GM23338 (cell line): ENCODE results near the gene LENEP. TPM values are rescaled to one million over a fixed set of nuclear protein-coding genes. Genes with fewer than 3 reads are reported as not detected.

Source experiments
- ATAC-seq: fragments of 200-7000 bp; cut with Tn5 transposase; 3 replicates; pipeline ENCODE4 v1.9.1; 2020
- DNase-seq: peaks from one replicate; pipeline ENCODE4 v3.0.0-alpha.2; 2015; ENCODE audit warnings: low spot score
- H2AFZ ChIP-seq: fragments of 200-600 bp; sonication (generic); 2 replicates; pipeline ENCODE4 v1.8.0; 2016; ENCODE audit warnings: antibody characterized with exemption, mild to moderate bottlenecking, moderate library complexity
- H3F3A ChIP-seq: fragments of 200-600 bp; sonication (generic); replicated peaks from 2 replicates; pipeline ENCODE4 v1.8.0; 2017; ENCODE audit warnings: antibody characterized with exemption, mixed run types, low read depth
- H3K27ac ChIP-seq: fragments of 200-600 bp; sonication (generic); 2 replicates; pipeline ENCODE4 v1.6.1; 2016; ENCODE audit warnings: low read depth
- H3K27me3 ChIP-seq: fragments of 200-600 bp; sonication (generic); 2 replicates; pipeline ENCODE4 v1.8.0; 2016; ENCODE audit warnings: mild to moderate bottlenecking, mixed run types, moderate library complexity; ENCODE audit not compliant: insufficient read depth
- H3K36me3 ChIP-seq: fragments of 200-600 bp; sonication (generic); 2 replicates; pipeline ENCODE4 v1.8.0; 2016; ENCODE audit warnings: mild to moderate bottlenecking; ENCODE audit not compliant: insufficient read depth
- H3K4me1 ChIP-seq: fragments of 200-600 bp; sonication (generic); 2 replicates; pipeline ENCODE4 v1.8.0; 2016; ENCODE audit warnings: mild to moderate bottlenecking, moderate library complexity; ENCODE audit not compliant: insufficient read depth
- H3K4me2 ChIP-seq: fragments of 200-600 bp; sonication (generic); 2 replicates; pipeline ENCODE4 v1.7.1; 2017; ENCODE audit warnings: mixed run types
- H3K4me3 ChIP-seq: fragments of 200-600 bp; sonication (generic); 2 replicates; pipeline ENCODE4 v1.6.1; 2016; ENCODE audit warnings: mixed run types
- H3K79me2 ChIP-seq: fragments of 200-600 bp; sonication (generic); replicated peaks from 2 replicates; pipeline ENCODE4 v1.8.0; 2017; ENCODE audit warnings: mild to moderate bottlenecking; ENCODE audit not compliant: insufficient read depth
- H3K9me2 ChIP-seq: fragments of 200-600 bp; sonication (generic); 2 replicates; pipeline ENCODE4 v1.8.0; 2017; ENCODE audit not compliant: insufficient read depth
- H4K20me1 ChIP-seq: fragments of 200-600 bp; sonication (generic); replicated peaks from 2 replicates; pipeline ENCODE4 v1.8.0; 2017; ENCODE audit warnings: mild to moderate bottlenecking; ENCODE audit not compliant: insufficient read depth
- H3K27ac Mint-ChIP-seq: 2 replicates; pipeline ENCODE4 v1.8.0; 2020; ENCODE audit warnings: inconsistent platforms, mild to moderate bottlenecking, moderate library complexity, mixed read lengths
- H3K27me3 Mint-ChIP-seq: 3 replicates; pipeline ENCODE4 v1.8.0; 2022; ENCODE audit warnings: low read depth, mild to moderate bottlenecking, moderate library complexity, mixed read lengths, inconsistent platforms; ENCODE audit not compliant: insufficient read depth, poor library complexity
- H3K36me3 Mint-ChIP-seq: 3 replicates; pipeline ENCODE4 v1.8.0; 2021; ENCODE audit warnings: low read depth, mild to moderate bottlenecking, inconsistent platforms, moderate library complexity, mixed read lengths
- H3K4me1 Mint-ChIP-seq: 3 replicates; pipeline ENCODE4 v1.8.0; 2020; ENCODE audit warnings: mild to moderate bottlenecking, inconsistent platforms, mixed read lengths
- H3K4me3 Mint-ChIP-seq: 3 replicates; pipeline ENCODE4 v1.8.0; 2021; ENCODE audit warnings: moderate library complexity, mild to moderate bottlenecking, inconsistent platforms, mixed read lengths
- H3K9me3 Mint-ChIP-seq: 3 replicates; pipeline ENCODE4 v1.8.0; 2020; ENCODE audit warnings: moderate library complexity, mild to moderate bottlenecking, inconsistent platforms, mixed read lengths
- CREB1 ChIP-seq: fragments of 250-450 bp; sonication (Bioruptor Pico); IDR thresholded peaks from 2 replicates; pipeline ENCODE4 v1.5.0; 2020; ENCODE audit warnings: low read depth, mild to moderate bottlenecking, moderate library complexity
- EZH2phosphoT487 ChIP-seq: fragments of 200-600 bp; sonication (generic); IDR thresholded peaks from one replicate; pipeline ENCODE4 v1.8.1; 2018; ENCODE audit warnings: antibody characterized with exemption; ENCODE audit not compliant: unreplicated experiment
- JUNB ChIP-seq: IDR thresholded peaks from one replicate; pipeline ENCODE4 v1.6.1; 2016; ENCODE audit warnings: antibody characterized with exemption; ENCODE audit not compliant: unreplicated experiment
- NANOG ChIP-seq: IDR thresholded peaks from 2 replicates; pipeline ENCODE4 v1.6.1; 2016; ENCODE audit warnings: antibody characterized with exemption, borderline replicate concordance
- STAT1 ChIP-seq: IDR thresholded peaks from one replicate; pipeline ENCODE4 v1.6.1; 2016; ENCODE audit warnings: antibody characterized with exemption; ENCODE audit not compliant: unreplicated experiment
- ZNF114 ChIP-seq: fragments of 250-450 bp; sonication (Bioruptor Pico); IDR thresholded peaks from 2 replicates; pipeline ENCODE4 v1.5.0; 2020; ENCODE audit warnings: mild to moderate bottlenecking, moderate library complexity
- ZNF331 ChIP-seq: fragments of 250-450 bp; sonication (Bioruptor Pico); IDR thresholded peaks from 2 replicates; pipeline ENCODE4 v1.5.0; 2020; ENCODE audit warnings: low read depth, mild to moderate bottlenecking, moderate library complexity
- ZNF462 ChIP-seq: fragments of 250-450 bp; sonication (Bioruptor Pico); IDR thresholded peaks from 2 replicates; pipeline ENCODE4 v1.5.0; 2020; ENCODE audit warnings: mild to moderate bottlenecking, moderate library complexity
- polyA plus RNA-seq: library from polyadenylated mRNA; unstranded; fragments of >200 nt; fragmentation: Nextera tagmentation; extraction: Ambion mirVana; gene quantifications from 2 replicates; pipeline ENCODE4 v1.2.1, GENCODE V29; 2016
- total RNA-seq: library from RNA; depleted of rRNA; stranded (reverse); fragments of >200 nt; shearing (Covaris generic); gene quantifications from 2 replicates; pipeline ENCODE4 v1.2.3, GENCODE V29; 2014

Gene LENEP
- total and polyA plus RNA-seq, 2 experiments from 2014 or later = 1.6 TPM; not detected in 1

DNA sequence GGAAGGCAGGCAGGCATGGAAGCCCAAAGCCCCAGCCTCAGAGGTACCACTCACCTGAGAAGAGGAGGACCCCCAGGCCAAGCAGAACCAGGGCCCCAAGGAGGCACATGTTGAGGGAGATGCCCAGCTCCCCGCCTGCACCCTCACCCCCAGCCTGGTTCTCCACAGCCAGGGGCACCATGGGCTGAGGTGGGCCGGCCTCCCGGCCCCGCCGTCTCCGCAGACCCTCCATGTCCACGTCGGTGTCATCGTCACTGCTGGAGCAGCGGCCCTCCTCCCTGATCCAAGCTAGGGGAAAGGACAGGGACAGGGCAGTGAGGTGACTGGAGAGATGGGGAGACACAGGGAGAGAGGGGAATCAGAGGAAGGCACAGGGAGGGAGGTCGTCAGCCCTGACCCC lies 45.3 kb upstream of the LENEP start:
- no peak overlapping the region for H3K27ac Mint-ChIP-seq
- H4K20me1 ChIP-seq = no peaks in the 10 kb centered on the region
- H3K36me3 Mint-ChIP-seq = no peaks in the 10 kb centered on the region; the same call in 2 of the 3 replicates

More for the DNA sequence above, 45.3 kb upstream of the LENEP start:
- no peak for DNase-seq
- Histone ChIP-seq H3K4me2 (no peak overlapping the region), H2AFZ (no peak overlapping the region), H3K4me3 (no peak overlapping the region), H3K27ac (no peak overlapping the region), H3K79me2 (no peaks in the 10 kb centered on the region), H3F3A (no peaks in the 10 kb centered on the region), H3K27me3 (no peaks in the 10 kb centered on the region), H3K36me3 (no peaks in the 10 kb centered on the region), H3K9me2 (no peaks in the 10 kb centered on the region), H3K4me1 (peaks cover 3% of the 10 kb centered on the region; the same call in 1 of the 2 replicates)
- peaks cover 8% of the 10 kb centered on the region for H3K27me3 Mint-ChIP-seq
- no peaks in the 10 kb centered on the region for H3K9me3 Mint-ChIP-seq
- no peak overlapping the region for H3K4me3 Mint-ChIP-seq
- no peak for ATAC-seq
- peaks cover 15% of the 10 kb centered on the region; the same call in 2 of the 3 replicates for H3K4me1 Mint-ChIP-seq
- TF ChIP-seq ZNF331 (CRISPR knock-in tag) (no peak), STAT1 (no peak), ZNF114 (CRISPR knock-in tag) (no peak), NANOG (no peak), JUNB (no peak), ZNF462 (CRISPR knock-in tag) (no peak), CREB1 (no peak), EZH2phosphoT487 (no peak)
